LNCAP (cell line): Measurements from ENCODE around the gene GJA9.

Source experiments
- CTCF ChIP-seq: fragments of 450-650 bp; IDR thresholded peaks from 2 replicates; pipeline ENCODE4 v1.5.1; 2017; ENCODE audit warnings: mild to moderate bottlenecking

GJA9 gene

GRCh38 chr1:38892976-38893375, 11.6 kb upstream of the GJA9 start:
- TF ChIP-seq CTCF, result no peak

- TF ChIP-seq CTCF, result no peak
Measured at GRCh38 chr1:38891753-38892152, 10.4 kb upstream of the GJA9 start.

GRCh38 chr1:38889589-38889988, 8.2 kb upstream of the GJA9 start:
- TF ChIP-seq CTCF, result no peak

DNA sequence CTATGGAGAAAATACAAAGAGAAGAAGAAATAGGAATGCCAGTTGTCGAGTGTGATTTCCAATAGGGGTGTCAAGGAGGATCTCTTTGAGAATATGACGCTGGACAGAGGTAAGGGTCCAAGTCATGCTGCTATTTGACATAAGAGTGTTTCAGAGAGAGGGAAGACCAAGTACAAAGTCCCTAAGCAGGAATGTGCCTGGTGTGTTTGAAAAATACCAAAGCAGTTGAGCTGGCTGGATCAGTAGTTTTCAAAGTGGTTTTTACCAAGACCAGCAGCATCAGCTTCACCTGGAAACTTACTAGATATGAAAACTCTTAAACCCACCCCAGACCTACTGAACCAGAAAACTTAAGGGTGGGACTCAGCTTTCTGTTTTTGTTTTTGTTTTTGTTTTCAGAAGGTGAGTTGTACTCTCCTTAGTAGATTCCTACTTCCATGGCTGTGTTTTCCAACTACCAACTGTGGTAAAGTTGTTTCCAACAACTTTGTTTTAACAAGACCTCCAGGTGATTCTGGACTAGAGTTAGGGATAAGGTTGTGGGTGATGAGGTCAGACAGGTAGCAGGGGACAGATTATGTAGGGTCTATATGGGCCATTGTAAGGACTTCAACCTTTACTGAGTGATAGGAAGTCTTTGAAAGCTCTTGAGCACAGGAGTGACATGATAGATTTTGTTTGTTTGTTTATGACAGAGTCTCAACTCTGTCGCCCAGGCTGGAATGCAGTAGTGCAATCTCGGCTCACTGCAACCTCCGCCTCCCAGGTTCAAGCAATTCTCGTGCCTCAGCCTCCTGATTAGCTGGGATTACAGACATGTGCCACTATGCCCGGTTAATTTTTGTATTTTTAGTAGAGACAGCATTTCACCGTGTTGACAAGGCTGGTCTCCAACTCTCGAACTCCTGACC, 7.3 kb upstream of the GJA9 start:
- TF ChIP-seq CTCF, result no peak

GRCh38 chr1:38885092-38885491, 3.7 kb upstream of the GJA9 start:
- no peak for TF ChIP-seq CTCF

DNA sequence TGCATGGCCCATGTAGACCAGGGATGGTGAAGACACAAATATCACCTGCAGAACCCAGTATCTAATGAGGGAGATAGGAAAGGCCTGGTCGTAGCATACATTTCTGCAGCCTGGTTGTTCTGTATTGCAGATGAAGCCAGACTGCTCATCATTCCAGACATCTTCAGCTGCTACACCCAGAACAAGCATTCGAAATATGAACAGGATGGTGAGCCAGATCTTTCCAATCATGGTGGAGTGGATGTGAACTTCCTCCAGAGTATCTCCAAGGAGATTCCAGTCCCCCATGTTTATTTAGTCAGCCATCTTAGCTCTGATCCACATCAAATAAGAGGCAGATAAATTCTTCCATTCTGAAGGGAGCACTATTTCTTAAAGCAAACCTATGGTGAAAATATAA, 5.6 kb downstream of the GJA9 start:
- no peak for TF ChIP-seq CTCF

GRCh38 chr1:38873027-38873969, 8.1 kb downstream of the GJA9 start, which contains the start of gene MYCBP:
TSS of gene MYCBP (minus strand) at chr1:38873348. CDS start at chr1:38873305, 43 bp downstream.
- no peak for TF ChIP-seq CTCF
